A673 (cell line): ENCODE measurements around the gene SLC27A1.

ENCODE experiments used
- EZH2 ChIP-seq: fragments of 200-600 bp; sonication (generic); IDR thresholded peaks from 2 replicates; pipeline ENCODE4 v1.6.1; 2017; ENCODE audit warnings: borderline replicate concordance, low read depth, mild to moderate bottlenecking, mixed read lengths, antibody characterized with exemption, low read length; ENCODE audit not compliant: poor library complexity, severe bottlenecking
- TF ChIP-seq, protein P1 (sequence below): fragments of 300-800, 200-600 bp; sonication (generic); conservative IDR thresholded peaks from 2 replicates; pipeline ENCODE4 v1.5.1; 2017; ENCODE audit warnings: low read depth, mild to moderate bottlenecking, antibody characterized with exemption, low read length, moderate library complexity, mixed read lengths

DNA sequence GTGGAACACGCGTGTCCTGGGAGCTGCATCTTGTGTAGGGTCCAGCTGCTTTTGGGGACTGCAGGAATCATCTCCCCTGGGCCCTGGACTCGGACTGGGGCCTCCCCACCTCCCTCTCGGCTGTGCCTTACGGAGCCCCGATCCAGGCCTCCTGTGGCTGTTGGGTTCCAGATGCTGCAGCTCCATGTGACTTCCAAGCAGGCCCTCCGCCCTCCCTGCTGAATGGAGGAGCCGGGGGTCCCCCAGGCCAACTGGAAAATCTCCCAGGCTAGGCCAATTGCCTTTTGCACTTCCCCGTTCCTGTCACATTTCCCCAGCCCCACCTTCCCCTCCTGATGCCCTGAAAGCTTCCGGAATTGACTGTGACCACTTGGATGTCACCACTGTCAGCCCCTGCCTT, 34.9 kb downstream of the SLC27A1 start:
- no peak for TF ChIP-seq EZH2
- TF ChIP-seq, protein P1, sequence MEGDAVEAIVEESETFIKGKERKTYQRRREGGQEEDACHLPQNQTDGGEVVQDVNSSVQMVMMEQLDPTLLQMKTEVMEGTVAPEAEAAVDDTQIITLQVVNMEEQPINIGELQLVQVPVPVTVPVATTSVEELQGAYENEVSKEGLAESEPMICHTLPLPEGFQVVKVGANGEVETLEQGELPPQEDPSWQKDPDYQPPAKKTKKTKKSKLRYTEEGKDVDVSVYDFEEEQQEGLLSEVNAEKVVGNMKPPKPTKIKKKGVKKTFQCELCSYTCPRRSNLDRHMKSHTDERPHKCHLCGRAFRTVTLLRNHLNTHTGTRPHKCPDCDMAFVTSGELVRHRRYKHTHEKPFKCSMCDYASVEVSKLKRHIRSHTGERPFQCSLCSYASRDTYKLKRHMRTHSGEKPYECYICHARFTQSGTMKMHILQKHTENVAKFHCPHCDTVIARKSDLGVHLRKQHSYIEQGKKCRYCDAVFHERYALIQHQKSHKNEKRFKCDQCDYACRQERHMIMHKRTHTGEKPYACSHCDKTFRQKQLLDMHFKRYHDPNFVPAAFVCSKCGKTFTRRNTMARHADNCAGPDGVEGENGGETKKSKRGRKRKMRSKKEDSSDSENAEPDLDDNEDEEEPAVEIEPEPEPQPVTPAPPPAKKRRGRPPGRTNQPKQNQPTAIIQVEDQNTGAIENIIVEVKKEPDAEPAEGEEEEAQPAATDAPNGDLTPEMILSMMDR: no peak
